Tibial artery (tissue), 4 donors: Measurements from ENCODE around the gene ATP2B2.

Experiments used
- DNase-seq, 2 donors: peaks; one replicate each; pipeline ENCODE4 v3.0.0-alpha.2; 2019
- H3K27ac ChIP-seq, 2 donors: fragments of 200-600 bp; sonication (generic) in 1 of 2; 1 replicate in 1 of 2; 2 replicates in 1 of 2; pipeline ENCODE4 v1.5.1; 2018 to 2019; ENCODE audit warnings: mild to moderate bottlenecking in 1 of 2
- H3K27me3 ChIP-seq, 2 donors: fragments of 200-600 bp; sonication (generic) in 1 of 2; one replicate each; pipeline versions ENCODE4 v1.5.1 to v1.6.0; 2016 to 2019
- H3K36me3 ChIP-seq, 3 donors: fragments of 200-600 bp; sonication (generic) in 2 of 3; one replicate each; pipeline ENCODE4 v1.5.1; 2016 to 2019; ENCODE audit warnings: mild to moderate bottlenecking in 2 of 3
- H3K4me1 ChIP-seq, 4 donors: fragments of 200-600 bp; sonication (generic) in 2 of 4; 1 replicate in 3 of 4; 2 replicates in 1 of 4; pipeline ENCODE4 v1.5.1; 2016 to 2019
- H3K4me3 ChIP-seq, 2 donors: fragments of 200-600 bp; sonication (generic) in 1 of 2; 1 replicate in 1 of 2; 2 replicates in 1 of 2; pipeline ENCODE4 v1.5.1; 2018 to 2019; ENCODE audit warnings: mild to moderate bottlenecking in 2 of 2
- H3K9me3 ChIP-seq, 3 donors: fragments of 200-600 bp; sonication (generic) in 1 of 3; one replicate each; pipeline ENCODE4 v1.5.1; 2016 to 2019
- CTCF ChIP-seq, 2 experiments: fragments of 200-600 bp in 1 of 2; fragments of 450-650 bp in 1 of 2; IDR thresholded peaks; one replicate each; pipeline ENCODE4 v1.5.1; 2017 to 2019; ENCODE audit warnings: antibody characterized with exemption in 2 of 2, mild to moderate bottlenecking in 1 of 2, moderate library complexity in 1 of 2
- intact Hi-C: fragments of 100-400 bp; cut with DNase I; formaldehyde crosslinking; loops from one replicate; pipeline ENCODE4 v1.15.0; 2023; ENCODE audit warnings: low total_unique reads

ATP2B2 gene

GRCh38 chr3:10393514-10393913 lies 111.9 kb downstream of the ATP2B2 start:
- no peak for DNase-seq
- Histone ChIP-seq H3K27ac (no peak overlapping the region), H3K36me3 (no peaks in the 10 kb centered on the region), H3K4me3 (no peak overlapping the region), H3K9me3 (peaks cover 0 to 14% (median 9%) of the 10 kb centered on the region in 3 donors), H3K4me1 (peaks cover 0 to 6% (median 0%) of the 10 kb centered on the region in 4 donors), H3K27me3 (no peaks in the 10 kb centered on the region)
- TF ChIP-seq CTCF (IDR thresholded peaks at IDR 0.05), result no peak
- intact Hi-C loops, result no loop called here

- intact Hi-C loops, result no loop called here
- Histone ChIP-seq H3K27ac (no peak overlapping the region), H3K4me1 (peaks cover 0 to under 1% (median 0%) of the 10 kb centered on the region in 4 donors), H3K9me3 (peaks cover 0 to 20% (median 14%) of the 10 kb centered on the region in 3 donors), H3K36me3 (no peaks in the 10 kb centered on the region), H3K27me3 (no peaks in the 10 kb centered on the region), H3K4me3 (no peak overlapping the region)
- no peak for TF ChIP-seq CTCF (IDR thresholded peaks at IDR 0.05)
- no peak for DNase-seq
These were observed 112.4 kb downstream of the ATP2B2 start for GRCh38 chr3:10392906-10393461.

GRCh38 chr3:10392244-10392643 lies 113.1 kb downstream of the ATP2B2 start:
- no peak overlapping the region for H3K27ac ChIP-seq
- H3K4me1 ChIP-seq, result no peaks in the 10 kb centered on the region
- H3K4me3 ChIP-seq, result no peak overlapping the region
- no peaks in the 10 kb centered on the region for H3K27me3 ChIP-seq
- DNase-seq, result no peak
- peaks cover 2 to 27% (median 22%) of the 10 kb centered on the region in 3 donors for H3K9me3 ChIP-seq
- no peak for TF ChIP-seq CTCF (IDR thresholded peaks at IDR 0.05)
- H3K36me3 ChIP-seq, result no peaks in the 10 kb centered on the region
- intact Hi-C loops, result no loop called here

GRCh38 chr3:10391391-10391790 lies 114.0 kb downstream of the ATP2B2 start:
- intact Hi-C loops, result no loop called here
- Histone ChIP-seq H3K27ac (no peak overlapping the region), H3K36me3 (no peaks in the 10 kb centered on the region), H3K4me1 (no peaks in the 10 kb centered on the region), H3K27me3 (no peaks in the 10 kb centered on the region), H3K4me3 (no peak overlapping the region), H3K9me3 (peaks cover 2 to 36% (median 22%) of the 10 kb centered on the region in 3 donors)
- no peak for DNase-seq
- no peak for TF ChIP-seq CTCF (IDR thresholded peaks at IDR 0.05)

- intact Hi-C loops, result no loop called here
- H3K36me3 ChIP-seq, result no peaks in the 10 kb centered on the region
- H3K9me3 ChIP-seq, result peaks cover 2 to 41% (median 22%) of the 10 kb centered on the region in 3 donors
- no peaks in the 10 kb centered on the region for H3K4me1 ChIP-seq
- no peak overlapping the region for H3K4me3 ChIP-seq
- H3K27me3 ChIP-seq, result peaks cover 0 to 5% of the 10 kb centered on the region in 2 donors
- no peak for DNase-seq
- H3K27ac ChIP-seq, result no peak overlapping the region
- no peak for TF ChIP-seq CTCF (IDR thresholded peaks at IDR 0.05)
These were observed 114.6 kb downstream of the ATP2B2 start for GRCh38 chr3:10390641-10391373.
